Erythroblast (primary cell): ENCODE measurements around the gene IQSEC1.

ENCODE experiments used
- GATA1 ChIP-seq: IDR thresholded peaks from 2 replicates; pipeline ENCODE4 v1.6.1; 2011; ENCODE audit warnings: low read depth, mild to moderate bottlenecking, control low read depth, low read length, moderate library complexity
- POLR2A ChIP-seq: IDR thresholded peaks from 2 replicates; pipeline ENCODE4 v1.6.1; 2011; ENCODE audit warnings: mild to moderate bottlenecking, low read length

GRCh38 chr3:13024765-13025065 is 48.5 kb downstream of the IQSEC1 start:
- TF ChIP-seq POLR2A: no peak
- TF ChIP-seq GATA1: no peak
